SK-N-SH (cell line): ENCODE data around the gene SGMS2. TPM values are rescaled to one million over a fixed set of nuclear protein-coding genes. Genes with fewer than 3 reads are reported as not detected.

Experiments used
- CTCF ChIA-PET: fragments of 300-600, 350-600 bp; formaldehyde crosslinking; extraction: SDS; loops from one replicate; lab custom pipeline; 2021; lab: Yijun Ruan, JAX
- POLR2A ChIA-PET: fragments of 350-600 bp; sonication (Branson Sonifier 250); formaldehyde crosslinking; extraction: SDS; loops from one replicate; lab custom pipeline; 2020; ENCODE audit warnings: antibody characterized with exemption, inconsistent platforms; lab: Yijun Ruan, JAX
- DNase-seq: peaks from one replicate; pipeline ENCODE4 v3.0.0; 2012
- H2AFZ ChIP-seq: fragments of 200-600 bp; sonication (generic); 2 replicates; pipeline ENCODE4 v1.8.1; 2016; ENCODE audit warnings: antibody characterized with exemption, mild to moderate bottlenecking, low read depth
- H3F3A ChIP-seq: fragments of 200-600 bp; sonication (generic); replicated peaks from 2 replicates; pipeline ENCODE3; 2016; ENCODE audit warnings: antibody characterized with exemption, mild to moderate bottlenecking; ENCODE audit not compliant: insufficient read depth
- H3K27ac ChIP-seq, 2 experiments: fragments of 200-500 bp in 1 of 2; fragments of 200-600 bp in 1 of 2; sonication (Bioruptor generic) in 1 of 2; sonication (generic), shearing (Covaris generic) in 1 of 2; 2 replicates each; pipeline versions ENCODE4 v1.5.1 to v1.6.1; 2014 to 2016; ENCODE audit warnings: low read depth in 2 of 2, inconsistent platforms in 1 of 2, low read length in 1 of 2, mild to moderate bottlenecking in 1 of 2, mixed read lengths in 1 of 2
- H3K27me3 ChIP-seq: fragments of 200-600 bp; sonication (generic), shearing (Covaris generic); 2 replicates; pipeline ENCODE4 v1.6.1; 2016; ENCODE audit warnings: mixed run types; ENCODE audit not compliant: insufficient read depth
- H3K36me3 ChIP-seq, 2 experiments: fragments of 200-500 bp in 1 of 2; fragments of 200-600 bp in 1 of 2; sonication (Bioruptor generic) in 1 of 2; sonication (generic) in 1 of 2; replicated peaks in 1 of 2; 2 replicates each; pipeline versions ENCODE3 to v1.5.1; 2014 to 2016; ENCODE audit warnings: low read length in 1 of 2, mild to moderate bottlenecking in 1 of 2; ENCODE audit not compliant: insufficient read depth in 2 of 2, control insufficient read depth in 1 of 2
- H3K4me1 ChIP-seq, 2 experiments: fragments of 200-500 bp in 1 of 2; fragments of 200-600 bp in 1 of 2; sonication (Bioruptor generic) in 1 of 2; sonication (generic), shearing (Covaris generic) in 1 of 2; 2 replicates each; pipeline versions ENCODE4 v1.5.1 to v1.6.1; 2014 to 2016; ENCODE audit warnings: low read depth in 1 of 2, low read length in 1 of 2, mixed run types in 1 of 2; ENCODE audit not compliant: insufficient read depth in 2 of 2, control insufficient read depth in 1 of 2
- H3K4me2 ChIP-seq: fragments of 200-600 bp; sonication (generic), shearing (Covaris generic); 2 replicates; pipeline ENCODE4 v1.6.1; 2017; ENCODE audit warnings: mixed run types
- H3K4me3 ChIP-seq, 2 experiments: fragments of 200-500 bp in 1 of 2; fragments of 200-600 bp in 1 of 2; sonication (Bioruptor generic) in 1 of 2; sonication (generic), shearing (Covaris generic) in 1 of 2; 2 replicates each; pipeline versions ENCODE4 v1.5.1 to v1.8.1; 2014 to 2016; ENCODE audit warnings: low read depth in 2 of 2, inconsistent platforms in 1 of 2, low read length in 1 of 2, mild to moderate bottlenecking in 1 of 2, mixed read lengths in 1 of 2, moderate library complexity in 1 of 2
- H3K79me2 ChIP-seq: fragments of 200-600 bp; sonication (generic); 2 replicates; pipeline ENCODE4 v1.8.1; 2017; ENCODE audit warnings: mild to moderate bottlenecking; ENCODE audit not compliant: insufficient read depth
- H3K9ac ChIP-seq: fragments of 200-600 bp; sonication (generic); 2 replicates; pipeline ENCODE4 v1.6.1; 2017; ENCODE audit warnings: mixed run types
- H3K9me2 ChIP-seq: fragments of 200-600 bp; sonication (generic); 2 replicates; pipeline ENCODE4 v1.6.1; 2017; ENCODE audit warnings: mixed run types
- H3K9me3 ChIP-seq: fragments of 200-600 bp; sonication (generic); 2 replicates; pipeline ENCODE4 v1.6.1; 2017; ENCODE audit warnings: mixed run types, mild to moderate bottlenecking, moderate library complexity
- H4K20me1 ChIP-seq: fragments of 200-600 bp; sonication (generic); 2 replicates; pipeline ENCODE4 v1.6.1; 2017; ENCODE audit warnings: mild to moderate bottlenecking, mixed run types; ENCODE audit not compliant: insufficient read depth
- CTCF ChIP-seq: fragments of 200-600 bp; sonication (generic); IDR thresholded peaks from 2 replicates; pipeline ENCODE4 v1.6.1; 2017; ENCODE audit warnings: antibody characterized with exemption, mild to moderate bottlenecking, moderate library complexity
- ELF1 ChIP-seq: IDR thresholded peaks from 2 replicates; pipeline ENCODE4 v1.4.0; 2012
- EP300 ChIP-seq, 2 experiments: IDR thresholded peaks; 2 replicates each; pipeline versions ENCODE4 v1.4.0 to v1.6.1; 2012; ENCODE audit warnings: borderline replicate concordance in 1 of 2, low read depth in 1 of 2, low read length in 1 of 2
- EZH2phosphoT487 ChIP-seq: fragments of 200-600 bp; sonication (generic); IDR thresholded peaks from 2 replicates; pipeline ENCODE4 v1.6.1; 2017; ENCODE audit warnings: low read depth, mixed run types, mild to moderate bottlenecking, antibody characterized with exemption, moderate library complexity, borderline replicate concordance
- FOXJ3 ChIP-seq: sonication (generic); formaldehyde crosslinking; IDR thresholded peaks from 2 replicates; pipeline ENCODE4 v1.5.1; 2020; ENCODE audit warnings: mild to moderate bottlenecking, missing genetic modification reagents
- FOXM1 ChIP-seq: IDR thresholded peaks from 2 replicates; pipeline ENCODE4 v1.4.0; 2012; ENCODE audit warnings: low read depth, mild to moderate bottlenecking
- GABPA ChIP-seq: IDR thresholded peaks from 2 replicates; pipeline ENCODE4 v1.4.0; 2012; ENCODE audit warnings: low read depth, mild to moderate bottlenecking
- GATA2 ChIP-seq: sonication (generic); formaldehyde crosslinking; IDR thresholded peaks from 2 replicates; pipeline ENCODE4 v1.5.0; 2020; ENCODE audit warnings: mild to moderate bottlenecking, missing genetic modification reagents
- IRF3 ChIP-seq: fragments of 150-350 bp; IDR thresholded peaks from 2 replicates; pipeline ENCODE4 v1.6.1; 2016; ENCODE audit warnings: mild to moderate bottlenecking, low read depth, low read length
- JUND ChIP-seq: IDR thresholded peaks from 2 replicates; pipeline ENCODE4 v1.4.0; 2012
- MAX ChIP-seq: IDR thresholded peaks from 2 replicates; pipeline ENCODE4 v1.4.0; 2012; ENCODE audit warnings: low read depth
- MXI1 ChIP-seq: IDR thresholded peaks from 2 replicates; pipeline ENCODE4 v1.6.1; 2012; ENCODE audit warnings: mild to moderate bottlenecking, low read depth, low read length, improper control_type of control experiment
- NFIC ChIP-seq: IDR thresholded peaks from 2 replicates; pipeline ENCODE4 v1.4.0; 2012; ENCODE audit warnings: borderline replicate concordance
- NRF1 ChIP-seq: IDR thresholded peaks from 2 replicates; pipeline ENCODE4 v1.6.1; 2012; ENCODE audit warnings: low read depth, mild to moderate bottlenecking, low read length
- RAD21 ChIP-seq: IDR thresholded peaks from 2 replicates; pipeline ENCODE4 v1.6.1; 2012; ENCODE audit warnings: mild to moderate bottlenecking, low read length
- RCOR1 ChIP-seq: fragments of 150-350 bp; IDR thresholded peaks from 2 replicates; pipeline ENCODE4 v1.6.1; 2017; ENCODE audit warnings: antibody characterized with exemption, low read length
- TEAD4 ChIP-seq: IDR thresholded peaks from 2 replicates; pipeline ENCODE4 v1.4.0; 2012; ENCODE audit warnings: mild to moderate bottlenecking, borderline replicate concordance; ENCODE audit not compliant: insufficient read depth
- ZBTB33 ChIP-seq: IDR thresholded peaks from 2 replicates; pipeline ENCODE4 v1.4.0; 2012; ENCODE audit warnings: low read depth, borderline replicate concordance
- WGBS: methylation state at CpG from one replicate; pipeline ENCODE4 v1.1.6; 2017; ENCODE audit warnings: low lambda C conversion rate; 5-methylcytosine and 5-hydroxymethylcytosine counted together
- polyA plus RNA-seq, 3 experiments: library from polyadenylated mRNA; depleted of rRNA; stranded (reverse); fragments of >200 nt; gene quantifications; 2 replicates each; pipeline ENCODE4 v1.2.3, GENCODE V29; 2012
- TF ChIP-seq, protein P1 (sequence below): IDR thresholded peaks from 2 replicates; pipeline ENCODE4; 2012

Gene SGMS2
- polyA plus RNA-seq, 1 of the 3 experiments (the other 2 are of a cell fraction) = 0.82 TPM

- CTCF ChIA-PET = no interaction called here
Measured at GRCh38 chr4:107945809-107946208, 121.1 kb downstream of the SGMS2 start.

GRCh38 chr4:107950746-107951540 is 126.2 kb downstream of the SGMS2 start:
- no peak for DNase-seq
- no peaks in the 10 kb centered on the region for H3K79me2 ChIP-seq
- H3F3A ChIP-seq = peaks cover 10% of the 10 kb centered on the region
- ChIA-PET POLR2A (no interaction called here), CTCF (no interaction called here)
- no peaks in the 10 kb centered on the region for H3K4me1 ChIP-seq
- H3K9ac ChIP-seq = no peak overlapping the region
- TF ChIP-seq EP300 (IDR thresholded peaks at IDR 0.05; ENCODE audit: borderline replicate concordance in 1 of 2, low read depth in 1 of 2, low read length in 1 of 2) = no peak
- no peak for TF ChIP-seq JUND
- no peak for TF ChIP-seq ELF1
- TF ChIP-seq CTCF = no peak
- no peak for TF ChIP-seq GATA2 (CRISPR knock-in tag)
- TF ChIP-seq, protein P1, sequence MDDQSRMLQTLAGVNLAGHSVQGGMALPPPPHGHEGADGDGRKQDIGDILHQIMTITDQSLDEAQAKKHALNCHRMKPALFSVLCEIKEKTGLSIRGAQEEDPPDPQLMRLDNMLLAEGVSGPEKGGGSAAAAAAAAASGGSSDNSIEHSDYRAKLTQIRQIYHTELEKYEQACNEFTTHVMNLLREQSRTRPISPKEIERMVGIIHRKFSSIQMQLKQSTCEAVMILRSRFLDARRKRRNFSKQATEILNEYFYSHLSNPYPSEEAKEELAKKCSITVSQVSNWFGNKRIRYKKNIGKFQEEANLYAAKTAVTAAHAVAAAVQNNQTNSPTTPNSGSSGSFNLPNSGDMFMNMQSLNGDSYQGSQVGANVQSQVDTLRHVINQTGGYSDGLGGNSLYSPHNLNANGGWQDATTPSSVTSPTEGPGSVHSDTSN = no peak
- no peak for TF ChIP-seq ZBTB33
- no peak for TF ChIP-seq EZH2phosphoT487
- no peak for TF ChIP-seq FOXJ3 (CRISPR knock-in tag)
- TF ChIP-seq RCOR1 = no peak
- TF ChIP-seq GABPA = no peak
- no peak for TF ChIP-seq TEAD4
- no peak for TF ChIP-seq RAD21
- no peak for TF ChIP-seq NFIC
- no peak overlapping the region for H2AFZ ChIP-seq
- no peaks in the 10 kb centered on the region for H3K27me3 ChIP-seq
- WGBS = 73% methylated on average over 2 of the region's 2 CpGs
- H3K9me2 ChIP-seq = no peaks in the 10 kb centered on the region
- H3K27ac ChIP-seq = peak overlapping the region in 1 of 2 experiments; percentile 57; a peak in 2 of 4 replicates
- no peak overlapping the region for H3K4me3 ChIP-seq
- no peaks in the 10 kb centered on the region for H3K9me3 ChIP-seq
- no peak overlapping the region for H3K4me2 ChIP-seq
- peaks cover 6 to 12% of the 10 kb centered on the region in 2 experiments for H3K36me3 ChIP-seq
- no peaks in the 10 kb centered on the region for H4K20me1 ChIP-seq

More at GRCh38 chr4:107945809-107946208, 121.1 kb downstream of the SGMS2 start:
- no peaks in the 10 kb centered on the region for H4K20me1 ChIP-seq
- POLR2A ChIA-PET = no interaction called here
- WGBS = 92% methylated on average over 3 of the region's 3 CpGs
- no peak overlapping the region for H2AFZ ChIP-seq
- no peaks in the 10 kb centered on the region for H3K9me2 ChIP-seq
- H3K4me2 ChIP-seq = no peak overlapping the region
- H3K27me3 ChIP-seq = no peaks in the 10 kb centered on the region
- peaks cover 2% of the 10 kb centered on the region for H3F3A ChIP-seq
- H3K4me3 ChIP-seq = no peak overlapping the region
- no peaks in the 10 kb centered on the region for H3K79me2 ChIP-seq
- DNase-seq = no peak
- H3K27ac ChIP-seq = no peak overlapping the region
- no peaks in the 10 kb centered on the region for H3K9me3 ChIP-seq
- peaks cover 6 to 15% of the 10 kb centered on the region in 2 experiments for H3K36me3 ChIP-seq
- H3K4me1 ChIP-seq = no peaks in the 10 kb centered on the region
- TF ChIP-seq NRF1 (no peak), IRF3 (no peak), EZH2phosphoT487 (no peak), FOXM1 (no peak), GABPA (no peak), TEAD4 (no peak), MXI1 (no peak), NFIC (no peak), EP300 (IDR thresholded peaks at IDR 0.05; ENCODE audit: borderline replicate concordance in 1 of 2, low read depth in 1 of 2, low read length in 1 of 2) (no peak), MAX (no peak), GATA2 (CRISPR knock-in tag) (no peak)
- no peak overlapping the region for H3K9ac ChIP-seq
